GM21619 (cell line): ENCODE results near the gene COLQ.
"Not testable (repeated sequence)": the region's sequence is repeated elsewhere in the genome, so short reads cannot be mapped to it uniquely, and the experiment has no call there.

Experiments
- ATAC-seq: cut with Tn5 transposase; IDR thresholded peaks from one replicate; pipeline ENCODE4 v1.9.1; 2021; ENCODE audit not compliant: unreplicated experiment

The COLQ gene

GRCh38 chr3:15430624-15431023, 90.9 kb downstream of the COLQ start:
- ATAC-seq = no peak

DNA sequence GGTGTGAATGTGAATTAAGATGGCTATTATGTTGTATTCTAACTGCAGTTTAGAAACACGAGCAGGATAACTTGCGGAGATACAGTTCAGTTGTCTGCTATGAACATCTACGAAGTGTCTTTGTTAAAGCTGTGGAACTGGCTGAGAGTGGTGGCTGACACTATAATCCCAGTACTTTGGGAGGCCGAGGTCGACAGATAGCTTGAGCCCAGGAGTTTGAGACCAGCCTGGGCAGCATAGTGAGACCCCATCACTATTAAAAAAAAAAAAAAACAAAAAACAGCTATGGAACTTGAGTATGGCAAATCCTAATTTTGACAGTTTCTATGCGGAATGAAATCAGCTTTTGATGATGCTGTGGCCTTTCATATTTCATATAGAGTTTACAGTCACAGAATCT, 92.4 kb downstream of the COLQ start:
- no peak for ATAC-seq

- no peak for ATAC-seq
These were observed 93.0 kb downstream of the COLQ start for GRCh38 chr3:15428539-15428938.

DNA sequence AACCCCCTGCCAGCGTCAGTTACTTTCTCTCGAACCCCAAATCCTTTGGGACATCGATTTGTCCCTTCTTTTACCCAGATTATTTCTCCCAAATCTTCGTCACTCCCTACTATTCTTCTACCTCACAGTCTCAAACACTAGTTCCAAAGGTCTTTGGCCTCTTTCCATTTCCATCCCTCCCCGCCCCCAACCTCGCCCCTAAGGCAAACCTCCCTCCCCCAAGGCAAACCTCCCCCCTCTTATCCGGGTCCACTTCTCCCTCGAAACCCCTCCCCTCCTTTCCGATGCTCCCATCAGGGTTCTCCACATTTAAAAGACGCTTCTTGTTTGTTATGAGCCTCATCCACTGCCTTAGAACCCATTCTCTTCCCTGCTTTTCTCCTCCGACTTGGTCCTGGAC, 93.5 kb downstream of the COLQ start:
- no peak for ATAC-seq

- peak; percentile 93 for ATAC-seq
These were observed 94.2 kb downstream of the COLQ start, which contains the start of the genes EAF1 and METTL6 for GRCh38 chr3:15427182-15427880. Gene EAF1 (plus strand): TSS chr3:15427598. CDS start chr3:15427780, 182 bp downstream. Gene METTL6 (minus strand): TSS chr3:15427544. CDS start chr3:15426511, 1,033 bp downstream.

GRCh38 chr3:15426579-15427118, 94.9 kb downstream of the COLQ start:
- ATAC-seq = no peak

DNA sequence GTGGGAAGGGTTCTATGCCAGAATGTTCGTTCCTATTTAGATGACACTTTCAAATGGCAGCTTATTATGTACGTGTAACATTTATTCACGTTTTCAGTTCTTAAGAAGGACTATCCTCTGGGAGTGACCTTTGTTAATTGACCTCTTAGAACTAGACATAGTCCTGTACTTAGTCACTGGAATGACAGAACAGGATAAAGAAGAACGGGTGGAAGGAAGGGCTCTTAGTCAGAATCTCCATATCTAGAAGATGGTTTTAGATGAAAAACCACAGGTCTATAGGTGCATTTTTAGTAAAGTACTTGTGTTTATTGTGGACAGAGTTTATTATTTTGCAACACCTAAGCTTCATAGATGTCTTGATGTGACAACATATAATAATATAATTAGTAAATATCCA, 100.6 kb downstream of the COLQ start:
- ATAC-seq = no peak

GRCh38 chr3:15410966-15411365, 110.5 kb downstream of the COLQ start:
- ATAC-seq = not testable (repeated sequence)

DNA sequence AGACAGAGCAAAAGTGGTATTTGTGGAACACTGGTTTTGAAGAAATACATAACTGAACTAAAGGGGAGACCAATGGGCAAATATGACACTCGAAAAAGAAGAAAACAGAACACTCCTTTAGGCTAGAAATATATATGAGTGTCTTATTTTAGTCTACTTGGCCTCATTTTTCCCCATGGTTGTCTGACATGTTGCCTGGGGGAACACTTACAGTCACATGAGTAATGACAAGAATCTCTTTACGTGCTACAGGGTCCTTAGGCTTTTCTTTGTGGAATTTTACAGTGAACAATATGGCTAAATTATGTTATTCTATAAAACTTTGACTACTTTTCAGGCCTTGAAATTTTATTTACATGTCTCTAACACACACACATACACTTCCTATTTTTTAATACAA, 111.7 kb downstream of the COLQ start:
- no peak for ATAC-seq

GRCh38 chr3:15409239-15409638, 112.3 kb downstream of the COLQ start:
- no peak for ATAC-seq

DNA sequence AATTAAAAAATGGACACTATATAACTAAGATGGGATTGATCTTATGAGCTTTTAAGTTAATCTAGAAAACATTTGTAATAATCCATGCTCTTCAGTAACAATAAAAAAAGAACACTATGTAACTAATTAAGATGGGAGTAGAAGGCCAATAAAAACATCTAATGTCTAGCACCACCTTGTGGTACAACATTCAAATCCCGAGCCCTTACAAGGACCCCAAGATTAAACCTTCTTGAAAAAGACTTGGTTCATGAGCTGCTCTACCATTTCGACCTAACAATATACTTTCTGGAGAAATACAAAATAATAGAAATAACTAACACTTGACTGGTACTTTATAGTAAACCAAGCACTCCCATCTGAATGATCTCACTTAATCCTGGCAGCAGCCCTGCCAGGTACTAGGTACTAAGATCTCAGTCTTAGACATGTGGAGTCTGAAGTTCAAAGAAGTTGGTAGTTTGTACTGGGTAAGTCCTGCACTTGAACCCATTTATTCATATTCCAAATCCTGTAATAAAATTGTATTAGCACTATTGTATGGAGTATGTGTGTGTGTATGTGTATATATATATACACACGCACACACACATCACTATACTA, 116.0 kb downstream of the COLQ start:
- ATAC-seq = no peak

GRCh38 chr3:15404767-15405166, 116.7 kb downstream of the COLQ start:
- ATAC-seq = no peak

DNA sequence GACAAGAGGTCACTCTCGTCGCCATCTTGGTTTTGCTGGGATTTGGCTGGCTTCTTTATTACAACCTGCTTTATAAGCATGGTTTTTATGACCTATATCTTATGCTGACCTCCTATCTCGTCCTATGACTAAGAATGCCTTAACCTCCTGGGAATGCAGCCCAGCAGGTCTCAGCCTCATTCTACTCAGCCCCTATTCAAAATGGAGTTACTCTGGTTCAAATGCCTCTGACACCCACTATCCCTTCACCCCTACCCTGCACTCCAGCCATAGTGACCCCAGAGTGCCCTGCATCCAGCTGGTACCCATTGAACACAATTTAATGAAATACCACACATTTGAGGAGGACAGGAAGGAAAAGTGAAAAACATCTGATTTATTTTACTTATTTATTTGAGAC, 117.5 kb downstream of the COLQ start:
- no peak for ATAC-seq

GRCh38 chr3:15403495-15403894, 118.0 kb downstream of the COLQ start:
- no peak for ATAC-seq

GRCh38 chr3:15401936-15402335, 119.6 kb downstream of the COLQ start:
- ATAC-seq = no peak
